HL-60 (cell line): Measurements from ENCODE around the gene GOLGA6L25.
A peak's percentile ranks its signal among the peaks of the same experiment; 100 is the strongest.
"Not testable (repeated sequence)": the region's sequence is repeated elsewhere in the genome, so short reads cannot be mapped to it uniquely, and the experiment has no call there.

Source experiments
- DNase-seq, 2 experiments: peaks; one replicate each; pipeline ENCODE4 v3.0.0-alpha.2; 2010 to 2020; ENCODE audit warnings: low read depth in 1 of 2, low spot score in 1 of 2
- H3K27ac ChIP-seq: fragments of 250-450 bp; sonication (Bioruptor Pico); replicated peaks from 2 replicates; pipeline ENCODE4 v1.5.1; 2020; ENCODE audit warnings: mild to moderate bottlenecking, moderate library complexity
- H3K27me3 ChIP-seq: fragments of 250-450 bp; sonication (Bioruptor Pico); 2 replicates; pipeline ENCODE4 v1.5.1; 2021; ENCODE audit warnings: mild to moderate bottlenecking, moderate library complexity; ENCODE audit not compliant: insufficient read depth, poor library complexity, severe bottlenecking
- H3K4me3 ChIP-seq: replicated peaks from 2 replicates; pipeline ENCODE4 v1.5.1; 2011; ENCODE audit warnings: mild to moderate bottlenecking, control low read depth, low read length; ENCODE audit not compliant: insufficient read depth
- long read RNA-seq: library from polyadenylated mRNA; unstranded; transcript quantifications from one replicate; pipeline ENCODE4 v2.0.0, GENCODE V29; 2020

Gene GOLGA6L25
- long read RNA-seq, result 0 reads

- H3K27ac ChIP-seq, DNase-seq, H3K4me3 ChIP-seq, H3K27me3 ChIP-seq: not testable (repeated sequence)
Observed at GRCh38 chr15:28553268-28553667, at the start of gene GOLGA6L25. TSS of gene GOLGA6L25 (plus strand) at chr15:28553568. CDS start at chr15:28553629, 61 bp downstream.

- not testable (repeated sequence) for H3K4me3 ChIP-seq, H3K27me3 ChIP-seq, H3K27ac ChIP-seq, DNase-seq
Observed at GRCh38 chr15:28508217-28508889, 45.0 kb upstream of the GOLGA6L25 start.

DNA sequence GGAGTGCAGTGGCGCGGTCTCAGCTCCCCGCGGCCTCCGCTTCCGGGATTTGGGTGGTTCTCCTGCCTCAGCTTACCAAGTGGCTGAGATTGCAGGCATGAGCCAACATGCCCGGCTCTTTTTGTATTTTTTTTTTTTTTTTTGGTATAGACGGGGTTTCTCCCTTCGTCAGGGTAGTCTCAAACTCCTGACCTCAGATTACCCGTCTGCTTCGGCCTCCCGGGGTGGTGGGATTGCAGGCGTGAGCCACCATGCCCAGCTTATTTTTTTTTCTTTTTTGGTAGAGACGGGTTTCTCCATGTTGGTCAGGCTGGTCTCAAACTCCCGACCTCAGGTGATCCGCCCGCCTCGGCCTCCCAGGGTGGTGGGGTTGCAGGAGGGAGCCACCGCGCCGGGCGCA is 39.2 kb upstream of the GOLGA6L25 start:
- DNase-seq, H3K4me3 ChIP-seq, H3K27me3 ChIP-seq, H3K27ac ChIP-seq: not testable (repeated sequence)

DNA sequence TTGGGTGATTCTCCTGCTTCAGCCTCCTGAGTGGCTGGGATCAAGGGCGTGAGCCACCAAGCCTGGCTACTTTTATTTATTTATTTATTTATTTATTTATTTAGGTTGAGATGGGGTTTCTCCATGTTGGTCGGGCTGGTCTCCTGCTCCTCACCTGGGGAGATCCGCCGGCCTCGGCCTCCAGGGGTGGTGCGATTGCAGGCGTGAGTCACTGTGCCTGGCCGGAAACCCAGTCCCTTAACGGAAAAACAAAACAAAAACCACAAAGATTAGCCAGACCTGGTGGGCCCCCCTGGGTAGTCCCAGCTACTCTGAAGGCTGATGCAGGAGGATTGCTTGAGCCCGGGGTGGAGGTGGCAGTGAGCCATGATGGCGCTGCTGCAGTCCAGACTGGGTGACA is 38.2 kb upstream of the GOLGA6L25 start:
- not testable (repeated sequence) for H3K27me3 ChIP-seq, H3K27ac ChIP-seq, DNase-seq, H3K4me3 ChIP-seq

GRCh38 chr15:28532954-28533353 is 20.4 kb upstream of the GOLGA6L25 start, which contains the start of gene GOLGA8G:
TSS of gene GOLGA8G (minus strand) at chr15:28532971. CDS start at chr15:28532909, 62 bp downstream.
- H3K27ac ChIP-seq, H3K27me3 ChIP-seq, H3K4me3 ChIP-seq: not testable (repeated sequence)

GRCh38 chr15:28573351-28573750 is 20.0 kb downstream of the GOLGA6L25 start:
- H3K27me3 ChIP-seq, H3K27ac ChIP-seq, H3K4me3 ChIP-seq, DNase-seq: not testable (repeated sequence)

More at GRCh38 chr15:28532954-28533353, 20.4 kb upstream of the GOLGA6L25 start, which contains the start of gene GOLGA8G:
- DNase-seq, result not testable (repeated sequence)

DNA sequence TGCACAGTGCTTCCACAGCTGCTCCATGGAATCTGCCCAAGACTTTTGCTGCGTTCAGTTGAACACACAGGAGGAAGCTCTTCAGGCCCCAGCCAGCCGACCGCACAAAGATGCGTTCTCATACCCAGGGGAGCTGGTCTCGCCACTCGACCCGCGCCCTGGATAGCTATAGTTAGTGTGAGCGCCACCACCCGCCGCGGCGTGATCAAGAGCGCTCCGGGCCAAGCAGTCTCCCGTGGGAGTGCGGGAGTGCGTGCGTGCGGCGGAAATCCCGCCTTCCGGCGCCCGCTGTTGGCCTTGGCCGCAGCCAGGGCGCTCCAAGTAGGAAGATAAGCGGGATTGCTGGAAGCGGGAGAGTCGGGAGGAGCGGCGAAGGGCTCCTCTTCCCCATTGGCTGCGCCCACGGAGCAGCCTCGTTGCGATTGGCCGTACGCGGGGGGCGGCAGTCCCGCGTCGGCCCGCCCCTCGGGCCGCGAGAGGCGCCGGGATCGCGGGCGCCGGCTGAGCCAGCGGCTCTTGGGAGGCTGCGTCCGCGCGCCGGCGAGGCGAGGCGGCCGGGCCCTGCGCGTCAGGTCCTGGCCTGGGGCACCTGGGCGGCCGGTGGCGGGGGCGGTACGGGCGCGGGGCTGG is 35.7 kb downstream of the GOLGA6L25 start:
- not testable (repeated sequence) for H3K4me3 ChIP-seq, H3K27ac ChIP-seq, H3K27me3 ChIP-seq, DNase-seq

- not testable (repeated sequence) for DNase-seq, H3K27me3 ChIP-seq
- peak overlapping the region; percentile 39 for H3K4me3 ChIP-seq
- H3K27ac ChIP-seq, result peak overlapping the region; percentile 40
Observed at GRCh38 chr15:28589769-28590168, 36.4 kb downstream of the GOLGA6L25 start.

- H3K27ac ChIP-seq, H3K27me3 ChIP-seq, H3K4me3 ChIP-seq, DNase-seq: not testable (repeated sequence)
Observed at GRCh38 chr15:28592395-28592794, 39.0 kb downstream of the GOLGA6L25 start.

DNA sequence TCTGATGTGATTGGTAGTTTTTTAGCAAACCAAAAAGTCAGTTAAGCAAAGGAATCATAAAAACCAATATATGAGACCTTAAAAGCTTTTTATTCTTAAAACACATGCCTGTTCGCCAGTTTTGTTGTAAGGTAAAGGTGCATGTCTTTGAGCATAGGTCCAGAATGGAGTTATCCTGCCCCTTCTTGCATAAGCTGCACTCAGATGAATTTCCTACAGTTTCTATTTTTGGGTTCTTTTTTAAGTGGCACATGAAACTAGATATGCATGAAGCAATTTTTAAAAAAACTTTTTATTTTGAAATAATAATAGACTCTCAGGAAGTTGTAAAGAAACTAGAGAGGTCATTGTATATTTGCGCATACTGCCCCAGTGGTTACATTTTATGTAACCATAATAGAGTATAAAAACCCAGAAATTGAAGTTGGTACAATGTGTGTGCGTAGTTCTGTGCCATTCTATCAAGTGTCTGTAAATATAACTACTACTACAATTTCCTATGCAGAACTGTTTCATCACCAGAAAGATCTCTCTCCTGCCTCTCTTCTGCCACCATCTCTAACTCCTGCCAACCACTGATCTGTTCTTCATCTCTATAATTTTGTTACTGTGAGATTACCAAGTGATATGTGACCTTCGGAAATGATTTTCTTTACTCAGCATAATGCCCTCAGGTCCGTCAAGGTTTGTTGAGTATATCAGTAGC is 40.2 kb downstream of the GOLGA6L25 start:
- H3K4me3 ChIP-seq, H3K27ac ChIP-seq, DNase-seq: not testable (repeated sequence)

GRCh38 chr15:28597471-28597870 is 44.1 kb downstream of the GOLGA6L25 start:
- H3K27ac ChIP-seq, H3K27me3 ChIP-seq, DNase-seq, H3K4me3 ChIP-seq: not testable (repeated sequence)

More for the DNA sequence above, 40.2 kb downstream of the GOLGA6L25 start:
- not testable (repeated sequence) for H3K27me3 ChIP-seq

DNA sequence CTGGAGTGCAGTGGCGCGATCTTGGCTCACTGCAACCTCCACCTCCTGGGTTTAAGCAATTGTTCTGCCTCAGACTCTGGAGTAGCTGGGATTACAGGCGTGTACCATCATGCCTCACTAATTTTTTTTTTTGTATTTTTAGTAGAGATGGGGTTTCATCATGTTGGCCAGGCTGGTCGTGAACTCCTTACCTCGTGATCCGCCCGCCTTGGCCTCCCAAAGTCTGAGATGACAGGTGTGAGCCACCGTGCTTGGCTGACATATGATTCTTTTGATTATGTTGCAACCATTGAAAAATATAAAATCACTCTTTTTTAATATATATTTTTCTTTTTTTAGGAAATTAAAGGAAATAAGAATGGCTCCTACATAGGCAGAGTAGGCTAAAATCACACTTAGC is 44.8 kb downstream of the GOLGA6L25 start:
- H3K27ac ChIP-seq, H3K27me3 ChIP-seq, H3K4me3 ChIP-seq, DNase-seq: not testable (repeated sequence)

DNA sequence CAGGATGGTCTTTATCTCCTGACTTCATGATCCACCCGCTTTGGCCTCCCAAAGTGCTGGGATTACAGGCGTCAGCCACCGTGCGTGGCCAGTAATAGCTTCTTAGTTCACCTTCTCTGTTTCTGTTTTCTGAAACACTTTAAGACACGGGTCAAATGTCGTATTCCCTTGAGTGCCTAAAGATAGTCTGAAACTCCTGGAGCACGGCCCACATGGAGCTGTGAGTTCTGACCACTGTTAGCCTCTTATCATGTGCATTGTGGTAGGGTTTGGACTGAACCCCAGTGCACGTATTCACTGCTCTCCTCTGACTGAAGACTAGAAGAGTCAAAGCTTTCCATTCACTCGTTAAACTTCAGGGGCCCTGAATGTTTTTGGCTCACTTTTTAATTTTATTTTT is 48.8 kb downstream of the GOLGA6L25 start:
- not testable (repeated sequence) for H3K4me3 ChIP-seq, DNase-seq, H3K27ac ChIP-seq, H3K27me3 ChIP-seq
